ENCODE results near the gene BHLHE23.

Gene BHLHE23

GRCh38 chr20:62986257-62986800 is 20.4 kb downstream of the BHLHE23 start:
- DNase-seq: no peak

- DNase-seq: no peak
Measured at GRCh38 chr20:62985444-62985778, 21.4 kb downstream of the BHLHE23 start.

GRCh38 chr20:62984666-62985443 is 21.9 kb downstream of the BHLHE23 start:
- DNase-seq: no peak

- DNase-seq: no peak
Measured at GRCh38 chr20:62983210-62983609, 23.6 kb downstream of the BHLHE23 start.

- DNase-seq: no peak
Measured at GRCh38 chr20:62982124-62983075, 24.4 kb downstream of the BHLHE23 start.

- DNase-seq: no peak
Measured at GRCh38 chr20:62980970-62981369, 25.8 kb downstream of the BHLHE23 start.

- DNase-seq: no peak
Measured at GRCh38 chr20:62980380-62980960, 26.3 kb downstream of the BHLHE23 start.

- no peak for DNase-seq
Measured at GRCh38 chr20:62979876-62980373, 26.8 kb downstream of the BHLHE23 start.

GRCh38 chr20:62979310-62979709 is 27.5 kb downstream of the BHLHE23 start:
- DNase-seq: no peak

GRCh38 chr20:62978561-62978943 is 28.2 kb downstream of the BHLHE23 start:
- no peak for DNase-seq

- DNase-seq: peak; percentile 24
Measured at GRCh38 chr20:62977613-62978560, 28.9 kb downstream of the BHLHE23 start.

- no peak for DNase-seq
Measured at GRCh38 chr20:62976886-62977285, 29.9 kb downstream of the BHLHE23 start.

GRCh38 chr20:62975812-62976508 is 30.8 kb downstream of the BHLHE23 start:
- no peak for DNase-seq

- no peak for DNase-seq
Measured at GRCh38 chr20:62975251-62975760, 31.5 kb downstream of the BHLHE23 start.

GRCh38 chr20:62972845-62973745 is 33.7 kb downstream of the BHLHE23 start:
- no peak for DNase-seq

- DNase-seq: peak; percentile 91
Measured at GRCh38 chr20:62971950-62972844, 34.6 kb downstream of the BHLHE23 start.

- DNase-seq: no peak
Measured at GRCh38 chr20:62971211-62971949, 35.4 kb downstream of the BHLHE23 start.

All from OCI-M1 (cell line).